Endothelial cell of umbilical vein (primary cell): ENCODE measurements around the gene PAFAH2.

Source experiments
- CTCF ChIP-seq, 2 donors: IDR thresholded peaks; 1 replicate in 1 of 2; 2 replicates in 1 of 2; pipeline ENCODE4 v1.5.1; 2011; ENCODE audit warnings: low read length in 2 of 2, mild to moderate bottlenecking in 2 of 2, moderate library complexity in 2 of 2, control low read depth in 1 of 2, inconsistent platforms in 1 of 2, low read depth in 1 of 2; ENCODE audit not compliant: insufficient read depth in 1 of 2; ENCODE audit errors: extremely low read depth in 1 of 2
- EZH2 ChIP-seq: IDR thresholded peaks from 2 replicates; pipeline ENCODE4 v1.6.1; 2012; ENCODE audit warnings: borderline replicate concordance, low read depth, mild to moderate bottlenecking, moderate library complexity, low read length, inconsistent platforms; ENCODE audit not compliant: severe bottlenecking
- GATA2 ChIP-seq: IDR thresholded peaks from 2 replicates; pipeline ENCODE4 v1.7.0; 2011; ENCODE audit warnings: low read depth, mild to moderate bottlenecking, moderate library complexity, mixed read lengths, low read length; ENCODE audit not compliant: insufficient read length, insufficient read depth
- POLR2A ChIP-seq: IDR thresholded peaks from 2 replicates; pipeline ENCODE4 v1.6.1; 2012; ENCODE audit warnings: low read depth, mild to moderate bottlenecking, control low read depth, low read length
- POLR2AphosphoS5 ChIP-seq: IDR thresholded peaks from 2 replicates; pipeline ENCODE4 v1.6.1; 2012; ENCODE audit warnings: low read depth, mild to moderate bottlenecking, control low read depth, low read length, moderate library complexity; ENCODE audit not compliant: insufficient read depth

DNA sequence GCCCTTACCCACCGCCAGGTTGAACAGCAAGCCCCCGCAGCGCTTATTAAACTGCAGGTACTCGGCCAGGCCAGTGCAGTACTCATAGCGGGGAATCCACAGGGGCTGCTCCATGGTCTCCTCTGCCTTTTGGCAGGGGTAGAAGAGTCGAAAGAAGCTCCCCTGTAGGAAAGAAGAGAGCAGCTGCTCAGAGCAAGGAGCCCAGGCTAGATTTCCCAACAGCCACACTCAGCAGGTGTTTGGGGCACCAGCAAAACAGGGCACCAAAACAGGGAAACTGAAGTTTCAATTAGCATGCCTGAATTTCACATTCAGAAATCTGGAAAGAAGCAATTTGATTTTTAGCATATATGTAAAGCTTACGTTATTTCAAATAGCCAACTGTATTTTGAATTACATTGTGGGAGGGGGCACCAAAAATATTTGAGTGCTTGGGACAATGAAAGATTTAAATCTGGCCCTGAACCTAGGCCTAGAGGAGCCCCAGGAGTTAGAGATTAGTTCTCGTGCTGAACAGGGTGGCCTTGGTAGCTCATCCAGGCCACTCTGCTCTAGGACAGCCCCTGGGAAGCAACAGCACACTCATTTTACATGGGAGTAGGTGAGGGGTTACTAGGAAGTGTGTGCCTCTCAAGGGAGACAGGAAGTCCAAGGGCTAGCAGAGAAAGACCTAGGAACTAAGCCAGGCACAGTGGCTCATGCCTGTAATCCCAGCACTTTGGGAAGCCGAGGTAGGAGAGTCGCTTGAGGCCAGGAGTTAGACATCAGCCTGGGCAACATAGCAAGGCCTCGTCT, 8.2 kb downstream of the PAFAH2 start:
- TF ChIP-seq EZH2, result no peak
- no peak for TF ChIP-seq POLR2AphosphoS5
- TF ChIP-seq CTCF (IDR thresholded peaks at IDR 0.05; ENCODE audit: extremely low read depth in 1 of 2, insufficient read depth in 1 of 2, low read depth in 1 of 2, low read length in 2 of 2), result no peak
- no peak for TF ChIP-seq POLR2A
- TF ChIP-seq GATA2, result no peak
